Measurements from ENCODE around the gene TMEM174.

Gene TMEM174

DNA sequence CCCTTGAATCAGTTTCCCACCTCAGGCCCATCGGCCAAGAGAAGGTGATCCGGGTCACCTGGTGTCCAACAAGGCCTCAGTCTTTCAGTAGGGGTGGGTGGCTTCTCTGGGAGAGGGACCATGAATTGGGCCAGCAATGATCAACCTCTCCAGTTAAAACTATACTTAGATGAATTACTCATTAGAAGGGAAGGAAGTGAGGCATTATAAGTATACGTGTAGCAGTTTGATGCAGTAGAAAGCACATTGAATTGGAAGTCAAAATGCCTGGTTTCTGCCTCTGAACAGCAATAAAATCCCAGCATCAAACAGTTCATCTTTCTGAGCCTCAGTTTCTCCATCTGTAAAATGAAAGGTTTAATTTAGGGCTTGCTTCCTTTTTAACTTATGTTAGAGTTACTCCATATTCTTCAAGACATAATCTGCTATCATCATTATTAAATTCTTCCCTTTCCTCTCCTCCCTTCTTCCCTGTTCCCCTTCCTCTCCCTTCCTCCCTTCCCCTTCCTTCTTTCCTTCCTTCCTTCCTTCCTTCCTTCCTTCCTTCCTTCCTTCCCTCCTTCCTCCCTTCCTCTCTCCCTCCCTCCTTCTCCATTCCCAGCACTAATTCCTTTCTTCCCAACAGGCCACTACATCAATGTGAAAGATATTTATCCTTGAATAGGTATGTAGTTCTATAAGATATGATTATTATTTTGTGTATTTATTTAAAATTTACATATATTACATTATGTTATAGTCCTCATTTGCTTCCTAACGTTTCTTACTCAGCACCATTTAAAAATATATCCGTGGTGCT lies 18.6 kb upstream of the TMEM174 start:
- DNase-seq (ENCODE audit: low spot score), result no peak

GRCh38 chr5:73155271-73156222 lies 17.4 kb upstream of the TMEM174 start:
- DNase-seq (ENCODE audit: low spot score), result no peak

DNA sequence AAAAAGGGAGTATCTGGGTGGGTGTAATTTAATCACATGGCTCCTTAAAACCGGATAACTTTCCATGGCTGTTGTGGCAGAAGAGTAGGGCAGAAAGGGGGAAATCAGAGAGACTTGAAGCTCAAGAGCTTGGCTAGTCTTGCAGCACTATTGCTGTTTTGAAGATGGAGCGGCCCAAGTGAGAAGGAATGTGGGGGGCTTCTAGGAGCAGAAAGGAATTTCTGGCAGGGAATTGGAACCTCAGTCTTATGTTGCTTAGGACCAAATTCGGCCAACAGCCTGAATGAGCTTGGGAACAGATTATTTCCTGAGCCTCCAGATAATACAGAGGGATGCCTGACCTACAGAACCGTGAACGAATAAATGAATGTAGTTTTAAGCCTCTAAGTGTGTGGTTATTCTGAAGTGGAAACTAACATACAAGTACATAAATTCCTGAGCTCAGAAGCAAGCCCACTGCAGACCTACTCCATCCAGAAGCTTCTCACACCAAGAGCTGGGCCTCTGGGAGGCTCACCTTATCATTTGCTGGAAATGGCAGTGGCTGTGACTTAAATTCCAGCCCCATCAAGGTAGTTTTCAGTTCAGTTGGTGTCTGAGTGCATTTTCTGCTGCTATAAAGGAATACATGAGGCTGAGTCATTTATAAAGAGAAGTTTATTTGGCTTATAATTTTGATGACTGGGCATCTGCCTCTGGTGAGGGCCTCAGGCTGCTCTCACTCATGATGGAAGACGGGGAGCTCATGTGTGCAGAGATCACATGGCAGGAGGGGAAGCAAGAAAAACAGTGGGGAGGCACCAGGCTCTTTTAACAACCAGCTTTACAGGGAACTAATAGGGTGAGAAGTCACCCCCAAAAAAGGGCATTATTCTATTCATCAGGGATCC lies 15.3 kb upstream of the TMEM174 start:
- DNase-seq (ENCODE audit: low spot score), result no peak

- no peak for DNase-seq (ENCODE audit: low spot score)
Observed at GRCh38 chr5:73158313-73158712, 14.7 kb upstream of the TMEM174 start.

DNA sequence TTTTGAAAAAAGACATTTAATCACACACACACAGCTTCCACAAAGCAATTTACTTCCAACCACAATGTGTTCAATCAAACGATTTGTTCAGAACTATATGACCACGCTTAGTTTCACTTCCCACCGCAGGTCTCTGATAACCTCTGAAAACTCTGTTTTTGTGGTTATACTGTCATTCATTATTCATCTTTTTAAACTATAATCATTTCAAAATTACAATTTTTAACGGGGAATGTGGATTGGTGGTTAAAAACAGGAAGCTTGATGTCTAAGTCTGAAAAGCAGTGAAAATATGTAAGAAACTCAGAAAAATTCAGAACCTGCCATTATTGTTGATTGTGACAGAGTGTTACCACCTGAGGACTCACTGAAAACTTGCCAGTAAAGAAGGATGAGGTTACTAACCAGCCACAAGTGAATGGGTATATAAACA lies 12.7 kb upstream of the TMEM174 start:
- peak; percentile 20 for DNase-seq (ENCODE audit: low spot score)

DNA sequence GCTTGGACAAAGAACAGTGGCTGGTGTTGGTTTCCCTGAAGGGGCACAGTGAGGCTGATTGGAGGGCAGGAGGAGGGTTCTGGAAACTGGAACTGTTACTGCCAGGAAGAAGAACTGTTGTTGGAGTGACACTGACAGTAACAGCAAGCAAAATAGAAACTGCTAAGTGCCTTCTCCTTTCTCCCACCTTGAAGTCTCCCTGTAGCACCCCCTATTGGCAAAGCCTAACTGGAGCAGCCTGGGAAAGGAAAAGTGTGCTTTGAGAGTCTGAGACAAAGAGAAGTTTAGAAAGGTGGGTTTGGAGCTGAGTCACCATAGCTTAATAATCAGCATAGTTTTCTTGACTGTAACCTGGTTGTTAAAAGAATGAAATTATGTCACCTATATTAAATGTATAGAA lies 2.5 kb upstream of the TMEM174 start:
- DNase-seq (ENCODE audit: low spot score), result no peak

GRCh38 chr5:73171495-73171894 lies 1.5 kb upstream of the TMEM174 start:
- DNase-seq (ENCODE audit: low spot score), result no peak

- no peak for DNase-seq (ENCODE audit: low spot score)
Observed at GRCh38 chr5:73174100-73174815, 1.3 kb downstream of the TMEM174 start.

DNA sequence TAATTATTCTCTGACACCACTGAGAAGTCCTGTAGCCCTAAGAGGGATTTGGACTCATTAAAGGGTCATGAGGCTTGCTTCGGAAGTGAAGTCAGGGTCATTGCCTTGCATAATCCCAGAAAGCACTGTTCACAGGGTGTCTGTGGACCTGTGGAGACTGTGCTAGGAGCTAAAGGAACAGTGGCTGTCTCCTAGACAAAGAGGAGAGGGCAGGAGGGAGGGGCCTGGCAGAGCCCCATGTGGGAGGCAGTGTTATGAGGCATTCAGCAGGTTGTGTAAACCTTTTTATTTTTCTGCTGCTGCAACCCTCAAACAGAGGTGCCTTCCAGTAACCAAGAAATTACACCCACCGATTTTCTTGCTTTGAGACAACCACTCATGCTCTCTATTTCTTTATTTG lies 3.3 kb downstream of the TMEM174 start:
- DNase-seq (ENCODE audit: low spot score), result no peak

DNA sequence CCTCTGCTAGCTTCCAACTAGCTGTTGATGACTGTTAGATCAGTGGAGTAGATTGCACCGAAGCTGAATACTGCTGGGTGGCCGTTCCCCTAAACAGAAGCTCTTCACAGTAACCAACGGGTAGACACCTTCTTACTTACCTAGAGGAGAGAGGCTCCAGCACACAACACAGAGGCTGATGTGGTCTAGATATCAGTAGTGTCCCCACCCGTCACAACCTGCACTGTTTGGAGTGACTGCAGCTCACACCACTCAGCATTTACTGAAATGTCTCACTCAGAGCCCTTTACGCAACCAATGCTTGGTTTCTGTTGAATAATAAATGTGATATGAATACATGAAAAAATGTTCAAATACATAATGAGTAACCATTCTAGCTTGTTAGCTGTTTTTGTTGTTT lies 5.3 kb downstream of the TMEM174 start:
- DNase-seq (ENCODE audit: low spot score), result no peak

- DNase-seq (ENCODE audit: low spot score), result no peak
Observed at GRCh38 chr5:73179730-73180129, 6.7 kb downstream of the TMEM174 start.

GRCh38 chr5:73180566-73180965 lies 7.6 kb downstream of the TMEM174 start:
- DNase-seq (ENCODE audit: low spot score), result no peak

DNA sequence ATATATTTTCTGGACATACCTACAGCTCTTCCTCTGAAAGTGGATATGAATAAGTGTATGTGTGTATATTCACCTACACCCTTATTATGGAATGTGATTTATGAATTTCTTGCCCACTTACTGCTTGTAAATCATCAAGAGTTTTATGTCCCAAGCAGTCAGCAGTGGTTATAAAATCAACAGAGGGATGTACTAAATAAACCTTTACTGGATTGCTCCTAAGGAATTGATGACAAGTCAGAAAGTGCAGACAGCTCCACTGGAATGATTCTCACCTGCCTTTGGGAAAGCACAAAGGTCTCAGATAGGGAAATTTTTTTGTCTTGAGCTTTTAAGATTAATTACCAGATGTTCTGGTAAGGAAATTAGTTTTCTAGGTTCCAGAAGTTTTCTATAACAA lies 9.3 kb downstream of the TMEM174 start:
- no peak for DNase-seq (ENCODE audit: low spot score)

GRCh38 chr5:73183000-73183399 lies 10.0 kb downstream of the TMEM174 start:
- no peak for DNase-seq (ENCODE audit: low spot score)

DNA sequence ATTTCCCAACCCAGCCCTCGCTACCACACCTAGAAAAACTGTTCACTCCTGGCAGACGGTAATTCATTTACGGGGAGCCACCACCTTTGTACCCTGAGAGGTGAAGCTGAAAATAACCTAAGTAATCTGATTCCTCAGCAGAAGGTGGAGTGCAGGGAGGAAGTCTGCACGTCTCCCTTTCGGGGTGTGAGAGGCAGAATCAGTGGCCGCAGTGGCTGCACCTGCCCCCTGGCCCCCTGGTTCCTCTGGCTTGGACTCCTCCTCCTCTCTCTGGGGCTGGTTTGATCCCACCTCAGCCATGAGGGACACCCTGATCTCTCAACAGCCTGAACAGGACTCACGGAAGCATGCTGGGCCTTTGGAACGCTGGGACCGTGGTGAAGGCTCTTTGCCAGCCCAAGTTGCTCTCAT lies 10.5 kb downstream of the TMEM174 start:
- DNase-seq (ENCODE audit: low spot score), result no peak

GRCh38 chr5:73186976-73187375 lies 14.0 kb downstream of the TMEM174 start:
- no peak for DNase-seq (ENCODE audit: low spot score)

- no peak for DNase-seq (ENCODE audit: low spot score)
Observed at GRCh38 chr5:73188764-73189531, 16.0 kb downstream of the TMEM174 start.

DNA sequence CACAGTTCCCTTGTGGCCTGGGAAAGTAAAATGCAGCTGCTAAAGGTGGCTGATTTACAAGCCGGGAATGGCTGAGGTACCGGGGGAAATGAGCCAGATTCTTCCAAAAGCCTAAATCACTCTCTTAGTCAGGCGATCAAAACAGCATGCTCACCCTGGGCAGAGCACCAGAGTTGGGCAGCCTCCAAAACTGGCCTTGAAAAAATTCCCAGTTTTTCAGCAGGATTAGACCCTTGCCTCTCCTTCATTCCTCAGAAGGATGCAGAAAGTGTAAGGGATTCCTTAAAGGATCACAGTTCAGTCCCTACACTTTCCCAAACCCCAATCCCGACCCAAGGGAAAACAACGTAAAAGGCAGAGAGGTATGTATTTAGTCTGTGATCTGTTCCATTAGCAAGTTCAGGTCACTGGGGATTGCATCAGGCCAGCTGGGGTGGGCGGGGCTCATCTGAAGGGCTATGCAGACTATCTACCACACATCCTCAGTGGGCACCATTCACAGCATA lies 16.9 kb downstream of the TMEM174 start:
- no peak for DNase-seq (ENCODE audit: low spot score)

DNA sequence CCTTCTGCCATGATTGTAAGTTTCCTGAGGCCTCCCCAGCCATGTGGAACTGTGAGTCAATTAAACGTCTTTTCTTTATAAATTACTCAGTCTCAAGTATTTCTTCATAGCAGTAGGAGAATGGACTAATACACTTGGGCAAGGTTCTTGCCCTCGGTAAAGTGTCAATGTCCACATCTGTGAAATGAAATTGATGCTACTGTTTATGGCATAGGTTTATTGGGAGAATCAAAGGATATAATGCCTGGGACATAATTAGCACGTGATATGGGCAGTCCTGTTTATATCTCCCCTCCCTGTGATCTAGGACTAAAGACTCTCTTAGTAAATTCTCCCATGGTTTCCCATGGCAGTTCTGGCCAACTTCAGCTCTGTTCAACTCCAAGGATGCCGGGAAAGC lies 19.4 kb downstream of the TMEM174 start:
- DNase-seq (ENCODE audit: low spot score), result no peak

GRCh38 chr5:73193592-73193991 lies 20.6 kb downstream of the TMEM174 start:
- DNase-seq (ENCODE audit: low spot score), result no peak

Measured in germinal center (tissue), 1 donor.